ENCODE measurements around the gene SLC25A42.
"Not testable (repeated sequence)": the region's sequence is repeated elsewhere in the genome, so short reads cannot be mapped to it uniquely, and the experiment has no call there.

Gene SLC25A42

DNA sequence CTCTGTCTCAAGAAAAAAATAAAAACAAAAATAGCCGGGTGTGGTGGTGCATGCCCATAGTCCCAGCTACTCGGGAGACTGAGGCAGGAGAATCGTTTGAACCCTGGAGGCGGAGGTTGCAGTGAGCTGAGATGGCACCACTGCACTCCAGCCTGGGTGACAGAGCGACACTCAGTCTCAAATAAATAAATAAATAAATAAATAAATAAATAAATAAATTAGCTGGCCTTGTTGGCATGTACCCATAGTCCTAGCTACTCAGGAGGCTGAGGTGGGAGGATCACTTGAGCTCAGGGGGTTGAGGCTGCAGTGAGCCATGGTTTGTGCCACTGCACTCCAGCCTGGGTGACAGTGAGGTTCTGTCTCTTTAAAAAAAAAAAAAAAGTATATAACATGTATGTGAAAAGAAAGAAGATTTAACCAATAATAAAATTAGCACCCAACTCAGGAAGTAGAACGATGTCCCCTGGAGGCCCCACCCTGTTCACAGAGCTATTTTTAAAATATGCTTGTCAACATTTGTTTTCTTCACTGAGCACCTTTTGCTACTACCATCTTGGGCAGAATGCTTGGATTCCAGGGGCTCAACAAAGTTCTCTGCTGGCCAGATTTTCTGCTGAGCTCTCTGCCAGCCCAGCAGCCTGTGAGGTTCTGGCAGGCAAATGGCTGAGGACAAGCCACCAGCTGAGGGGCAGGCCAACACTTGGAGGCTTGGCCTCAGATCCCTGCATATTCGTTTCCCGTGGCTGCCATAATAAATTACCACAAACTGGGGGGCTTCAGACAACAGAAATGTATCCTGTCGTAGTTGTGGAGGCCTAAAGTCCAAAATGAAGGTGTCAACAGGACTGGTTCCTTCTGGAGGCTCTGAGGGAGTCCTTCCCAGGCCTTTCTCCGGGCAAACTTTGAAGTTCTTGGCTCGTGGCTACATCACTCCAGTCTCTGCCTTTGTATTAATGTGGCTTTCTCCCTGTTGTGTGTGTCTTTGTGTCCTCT is 5.2 kb downstream of the SLC25A42 start:
- no peak for DNase-seq (ENCODE audit: low read depth in 2 of 2)

DNA sequence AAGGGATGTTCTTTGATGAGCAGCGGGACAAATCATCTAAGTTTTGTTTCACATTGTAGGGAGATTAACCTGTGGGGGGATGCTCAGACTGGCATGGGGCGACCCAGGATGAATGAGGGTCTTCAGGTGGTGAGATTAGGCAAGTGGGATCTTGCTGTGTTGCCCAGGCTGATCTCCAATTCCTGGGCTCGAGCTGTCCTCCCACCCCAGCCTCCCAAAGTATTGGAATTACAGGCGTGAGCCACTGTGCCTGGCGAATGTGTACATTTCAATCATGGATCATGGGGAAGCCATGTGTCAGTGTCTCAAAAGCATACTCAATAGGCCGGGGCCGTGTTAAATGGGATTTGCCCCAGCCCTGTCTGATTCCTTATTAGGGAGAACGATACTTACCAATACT is 8.1 kb downstream of the SLC25A42 start:
- no peak for DNase-seq (ENCODE audit: low read depth in 2 of 2)

DNA sequence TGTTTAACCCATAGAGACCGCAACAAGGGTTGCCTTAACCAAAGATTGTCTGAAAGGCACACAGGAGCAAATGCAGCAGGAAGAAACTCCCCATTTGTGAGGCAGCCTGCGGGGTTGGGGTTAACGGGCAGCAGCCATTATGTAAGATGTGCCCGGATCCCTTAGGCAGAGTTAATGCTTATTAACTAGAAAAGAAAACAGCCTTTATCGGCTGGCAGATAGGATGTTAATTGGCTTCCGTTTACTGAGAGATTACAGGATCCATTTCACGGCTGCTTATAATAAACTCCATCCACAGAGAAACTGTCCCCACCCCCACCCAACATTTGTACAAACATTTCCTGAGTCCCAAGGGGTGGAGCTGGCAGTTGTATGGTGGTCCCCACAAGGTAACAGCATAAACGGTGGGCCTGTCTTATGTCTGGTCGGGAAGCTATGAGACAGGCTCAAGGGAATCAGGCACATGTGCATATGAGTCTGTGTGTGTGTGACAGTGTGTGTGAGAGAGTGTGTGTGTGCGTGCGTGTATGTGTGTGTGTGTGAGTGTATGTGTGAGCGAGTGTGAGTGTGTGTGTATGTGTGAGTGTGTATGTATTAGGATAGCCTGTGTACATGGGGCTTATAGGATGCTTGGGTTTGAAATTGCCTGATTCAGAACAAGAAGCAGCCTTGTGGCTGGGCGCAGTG is 10.5 kb downstream of the SLC25A42 start:
- no peak for DNase-seq (ENCODE audit: low read depth in 2 of 2)

DNA sequence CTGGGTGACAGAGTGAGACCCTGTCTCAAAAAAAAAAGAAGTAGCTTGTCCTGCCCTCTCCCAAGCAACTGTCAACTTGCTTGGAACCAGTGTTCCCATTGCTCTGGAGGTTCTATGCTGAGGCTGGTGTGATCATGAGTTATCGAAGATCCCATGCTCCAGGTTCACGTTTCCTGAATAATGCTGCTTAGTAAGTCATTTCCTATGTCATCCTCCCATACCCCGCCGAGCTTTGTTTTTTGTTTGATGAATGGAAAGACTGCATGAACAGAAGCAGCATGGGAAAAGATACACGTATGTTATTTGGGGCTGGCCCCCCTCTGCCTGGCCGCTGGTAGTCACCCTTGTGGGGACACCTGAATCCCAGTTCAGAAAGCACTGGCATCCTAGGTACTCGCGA is 11.3 kb downstream of the SLC25A42 start:
- no peak for DNase-seq (ENCODE audit: low read depth in 2 of 2)

DNA sequence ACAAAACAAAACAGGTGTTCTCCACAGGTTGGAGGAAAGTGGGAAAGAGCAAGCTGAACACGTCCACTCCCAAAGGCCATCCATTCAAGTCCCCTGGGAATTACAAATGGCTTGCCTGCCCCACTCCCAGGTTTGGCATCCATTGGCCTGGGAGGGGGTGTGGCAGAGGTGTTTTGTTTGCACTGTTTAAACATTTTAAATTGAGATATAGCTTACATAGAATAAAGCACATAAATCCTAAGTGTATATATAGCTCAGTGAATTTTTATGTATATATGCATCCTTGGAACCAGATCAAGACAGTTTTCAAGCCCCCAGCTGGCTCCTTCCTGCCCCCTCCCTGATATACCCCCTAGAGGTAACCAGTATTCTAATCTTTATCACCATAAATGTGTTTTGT is 12.7 kb downstream of the SLC25A42 start:
- no peak for DNase-seq (ENCODE audit: low read depth in 2 of 2)

DNA sequence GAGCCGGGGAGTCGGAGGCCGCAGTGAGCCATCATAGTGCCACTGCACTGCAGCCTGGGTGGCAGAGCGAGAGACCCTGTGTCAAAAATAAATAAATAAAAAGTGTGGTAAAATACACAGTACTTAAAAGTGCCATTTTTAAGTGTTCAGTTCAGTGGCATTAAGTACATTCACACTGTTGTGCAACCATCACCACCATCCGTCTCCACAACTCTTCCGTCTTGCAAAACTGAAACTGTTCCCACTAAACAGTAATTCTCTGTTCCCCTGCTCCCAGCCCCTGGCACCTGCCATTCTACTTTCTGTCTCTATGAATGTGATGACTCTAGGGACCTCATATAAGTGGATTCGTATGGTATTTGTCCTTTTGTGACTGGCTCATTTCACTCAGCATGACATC is 13.3 kb downstream of the SLC25A42 start:
- no peak for DNase-seq (ENCODE audit: low read depth in 2 of 2)

DNA sequence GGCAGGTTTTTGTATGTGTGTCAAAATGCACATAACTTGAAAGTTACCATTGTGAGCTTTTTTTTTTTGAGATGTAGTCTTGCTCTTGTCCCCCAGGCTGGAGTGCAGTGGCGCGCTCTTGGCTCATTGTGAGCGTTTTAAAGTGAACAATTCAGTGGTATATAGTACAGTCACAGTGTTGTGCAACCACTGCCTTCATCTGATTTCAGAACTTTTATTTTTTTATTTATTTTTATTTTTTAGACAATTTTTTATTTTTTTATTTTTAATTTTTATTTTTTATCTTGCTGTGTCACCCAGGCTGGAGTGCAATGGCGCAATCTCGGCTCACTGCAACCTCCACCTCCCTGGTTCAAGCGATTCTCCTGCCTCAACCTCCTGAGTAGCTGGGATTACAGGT is 15.0 kb downstream of the SLC25A42 start:
- DNase-seq (ENCODE audit: low read depth in 2 of 2), result no peak

DNA sequence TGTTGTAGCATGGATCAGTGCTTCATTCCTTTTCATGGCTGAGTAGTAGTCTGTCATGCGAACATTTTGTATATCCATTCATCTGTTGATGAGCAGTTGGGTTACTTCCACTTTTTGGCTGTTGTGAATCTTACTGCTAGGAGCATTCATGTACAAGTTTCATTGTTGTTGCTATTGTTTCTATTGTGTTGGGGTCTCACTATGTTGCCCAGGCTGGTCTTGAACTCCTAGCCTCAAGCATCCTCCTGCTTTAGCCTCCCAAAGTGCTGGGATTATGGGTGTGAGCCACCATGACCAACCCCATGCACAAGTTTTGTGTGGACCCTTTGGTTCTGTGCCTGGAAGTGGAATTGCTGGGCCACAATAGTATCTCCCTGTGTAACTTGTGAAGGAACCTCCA is 15.8 kb downstream of the SLC25A42 start:
- DNase-seq (ENCODE audit: low read depth in 2 of 2), result no peak

DNA sequence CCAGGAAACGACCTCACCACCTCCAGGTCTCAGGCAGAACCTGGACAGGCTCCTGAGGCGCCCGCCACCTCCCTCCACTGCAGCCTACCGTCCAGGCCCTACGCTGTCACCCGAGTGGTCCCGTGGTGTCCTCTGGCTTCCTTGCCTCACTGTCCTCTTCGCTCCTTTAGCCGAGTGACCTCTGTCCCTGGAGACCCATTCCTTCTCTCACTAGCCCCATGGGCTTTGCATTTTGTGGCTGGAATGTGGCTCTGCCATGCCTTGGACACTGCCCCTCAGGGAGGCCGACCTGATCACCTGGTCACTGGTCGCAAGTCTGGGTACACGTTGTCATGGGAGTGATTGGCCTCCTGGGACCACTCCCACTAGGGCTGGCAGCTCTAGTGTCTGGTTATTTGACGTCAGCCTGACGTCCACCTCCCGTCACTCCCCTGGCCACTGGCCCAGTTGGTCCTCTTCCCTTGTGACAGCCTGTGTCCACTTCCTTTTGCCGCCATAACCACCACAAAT is 17.9 kb downstream of the SLC25A42 start:
- no peak for DNase-seq (ENCODE audit: low read depth in 2 of 2)

DNA sequence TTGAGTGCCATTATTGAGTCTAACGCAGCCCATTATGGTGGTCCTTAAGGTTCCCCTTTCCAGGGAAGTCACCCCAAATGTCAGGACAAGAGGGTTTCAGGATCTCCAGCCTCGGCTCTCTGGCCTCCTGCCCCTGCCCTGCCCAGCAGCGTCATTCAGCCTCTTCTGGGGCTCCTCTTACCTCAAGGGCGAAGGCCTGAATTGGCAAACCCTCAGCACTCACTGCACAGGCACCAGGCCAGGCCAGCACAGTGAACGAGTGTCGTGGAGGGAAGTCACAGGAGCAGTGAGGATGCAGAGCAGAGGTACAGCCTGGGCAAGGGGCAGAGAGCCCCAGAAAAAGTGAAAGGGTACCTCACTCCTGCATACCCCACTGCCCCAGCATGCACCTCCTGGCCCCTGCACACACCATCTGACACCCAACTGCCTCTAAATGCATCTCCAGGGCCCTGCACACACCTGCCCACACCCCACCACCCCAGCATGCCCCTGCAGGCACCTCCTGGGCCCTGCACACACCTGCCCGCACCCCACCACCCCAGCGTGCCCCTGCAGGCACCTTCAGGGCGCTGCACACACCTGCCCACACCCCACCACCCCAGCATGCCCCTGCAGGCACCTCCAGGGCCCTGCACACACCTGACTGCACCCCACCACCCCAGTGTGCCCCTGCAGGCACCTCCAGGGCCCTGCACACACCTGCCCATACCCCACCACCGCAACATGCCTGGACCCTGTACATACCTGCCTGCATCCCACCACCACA is 19.8 kb downstream of the SLC25A42 start:
- no peak for DNase-seq (ENCODE audit: low read depth in 2 of 2)

DNA sequence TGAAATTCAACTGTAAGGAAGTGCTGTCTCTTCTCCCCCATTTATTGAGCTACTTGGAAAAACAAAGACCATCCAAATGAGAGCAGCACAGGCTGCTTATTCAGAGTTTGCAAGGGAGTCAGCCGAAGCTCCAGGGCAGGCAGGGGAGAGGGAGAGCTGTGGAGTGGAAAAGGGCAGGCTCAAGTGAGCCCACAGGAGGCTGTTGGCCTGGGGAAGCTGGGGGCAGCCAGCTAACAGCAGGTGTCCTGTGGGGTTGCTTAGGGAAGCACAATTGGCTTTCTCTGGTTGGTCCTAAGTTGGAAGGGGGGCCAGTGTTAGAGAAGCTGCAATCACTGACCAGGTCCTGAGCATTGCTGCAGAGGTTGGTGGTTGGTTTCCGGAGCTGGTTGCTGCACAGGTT is 23.9 kb downstream of the SLC25A42 start:
- no peak for DNase-seq (ENCODE audit: low read depth in 2 of 2)

DNA sequence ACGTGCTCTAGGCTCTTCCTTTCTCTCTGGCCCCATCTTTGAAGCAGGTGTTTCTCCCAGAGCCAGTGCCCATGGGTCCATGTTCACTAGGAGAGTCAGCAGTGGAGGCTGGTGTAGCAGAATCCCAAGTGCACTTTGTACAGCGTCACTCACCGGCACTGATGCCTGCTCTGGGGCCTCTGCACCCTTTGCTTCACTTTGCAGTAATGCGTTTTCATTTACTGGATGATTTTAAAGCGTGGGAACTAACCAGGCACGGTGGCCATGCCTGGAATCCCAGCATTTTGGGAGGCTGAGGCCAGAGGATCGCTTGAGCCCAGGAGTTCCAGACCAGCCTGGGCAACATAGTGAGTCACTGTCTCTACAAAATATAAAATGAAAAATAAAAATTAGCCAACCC is 30.7 kb downstream of the SLC25A42 start:
- DNase-seq (ENCODE audit: low read depth in 2 of 2), result no peak

DNA sequence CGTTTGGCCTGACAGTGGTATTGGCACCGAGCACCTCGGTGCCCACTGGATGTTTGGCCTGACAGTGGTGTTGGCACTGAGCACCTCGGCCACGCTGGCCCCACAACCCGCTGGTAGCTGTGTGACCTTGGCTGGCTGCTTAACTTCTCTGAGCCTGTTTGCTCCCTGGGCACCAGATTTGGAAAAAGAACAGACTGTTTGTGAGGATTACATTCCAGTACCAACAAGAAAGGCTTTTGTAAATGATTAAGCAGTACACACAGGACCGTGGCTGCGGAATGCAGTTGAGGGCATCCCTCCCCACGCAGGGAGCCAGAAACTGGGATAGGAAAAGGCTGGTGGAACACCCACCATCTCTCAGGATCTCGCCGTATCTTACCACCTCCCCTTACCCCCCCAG is 31.9 kb downstream of the SLC25A42 start:
- no peak for DNase-seq (ENCODE audit: low read depth in 2 of 2)

DNA sequence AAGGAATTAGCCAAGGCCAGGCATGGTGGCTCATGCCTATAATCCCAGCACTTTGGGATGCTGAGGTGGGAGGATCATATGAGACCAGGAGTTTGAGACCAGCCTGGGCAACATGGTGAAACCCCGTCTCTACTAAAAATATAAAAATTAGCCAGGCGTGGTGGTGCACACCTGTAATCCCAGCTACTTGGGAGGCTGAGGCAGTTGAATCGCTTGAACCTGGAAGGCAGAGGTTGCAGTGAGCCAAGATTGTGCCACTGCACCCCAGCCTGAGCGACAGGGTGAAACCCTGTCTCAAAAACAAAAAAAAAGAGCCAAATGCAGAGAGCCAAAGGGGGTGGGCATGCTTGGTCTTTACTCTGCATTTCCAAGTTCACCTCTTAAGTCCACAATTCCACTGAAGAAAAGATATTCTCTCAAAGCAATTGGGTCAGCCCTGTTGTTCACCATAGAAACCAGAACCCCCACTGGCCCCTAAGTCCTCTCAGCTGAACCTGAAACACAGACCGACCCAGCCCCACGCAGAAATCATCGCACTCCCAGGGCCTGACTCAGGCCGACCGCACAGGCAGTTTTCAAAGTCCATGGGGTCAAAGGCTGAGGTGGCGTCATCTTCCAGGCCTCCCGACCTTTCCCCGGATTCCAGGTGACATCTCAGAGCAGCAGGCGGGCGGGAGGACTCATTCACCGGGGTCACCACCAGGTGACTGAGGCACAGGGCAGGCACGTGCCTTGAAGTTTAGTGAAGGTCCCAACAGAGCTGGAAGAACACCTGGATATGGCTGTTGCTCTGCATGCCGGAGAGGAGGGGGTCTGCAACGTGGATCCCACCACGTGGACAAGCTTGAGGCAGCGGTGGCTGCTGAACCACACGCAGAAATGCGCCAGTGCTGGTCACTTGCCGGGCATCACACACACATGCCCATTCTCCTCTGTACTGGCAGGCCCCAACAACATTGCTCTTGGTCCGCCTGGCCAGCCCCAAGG is 33.1 kb downstream of the SLC25A42 start:
- DNase-seq (ENCODE audit: low read depth in 2 of 2), result no peak

DNA sequence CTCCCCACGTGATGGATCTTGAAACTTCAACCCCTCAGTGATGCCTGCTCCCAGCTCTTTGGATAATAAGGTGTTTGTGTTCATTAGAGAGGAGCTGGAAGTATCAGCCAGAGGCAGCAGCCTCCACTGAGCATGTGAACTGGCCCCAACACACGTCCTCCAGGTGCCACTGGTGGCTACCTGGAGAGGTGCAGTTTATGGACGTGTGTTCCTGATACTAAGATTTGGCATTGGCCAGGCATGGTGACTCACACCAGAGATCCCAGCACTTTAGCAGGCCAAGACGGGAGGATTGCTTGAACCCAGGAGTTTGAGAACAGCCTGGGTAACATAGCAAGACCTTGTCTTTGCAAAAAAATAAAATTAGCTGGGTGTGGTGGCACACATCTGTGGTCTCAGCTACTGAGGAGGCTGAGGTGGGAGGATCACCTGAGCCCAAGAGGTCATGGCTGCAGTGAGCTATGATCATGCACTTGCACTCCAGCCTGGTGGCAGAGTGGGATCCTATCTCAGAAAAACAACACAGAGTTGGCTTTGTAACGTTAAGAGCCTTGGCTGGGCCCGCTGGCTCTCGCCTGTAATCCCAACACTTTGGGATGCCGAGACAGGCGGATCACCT is 34.4 kb downstream of the SLC25A42 start:
- no peak for DNase-seq (ENCODE audit: low read depth in 2 of 2)

DNA sequence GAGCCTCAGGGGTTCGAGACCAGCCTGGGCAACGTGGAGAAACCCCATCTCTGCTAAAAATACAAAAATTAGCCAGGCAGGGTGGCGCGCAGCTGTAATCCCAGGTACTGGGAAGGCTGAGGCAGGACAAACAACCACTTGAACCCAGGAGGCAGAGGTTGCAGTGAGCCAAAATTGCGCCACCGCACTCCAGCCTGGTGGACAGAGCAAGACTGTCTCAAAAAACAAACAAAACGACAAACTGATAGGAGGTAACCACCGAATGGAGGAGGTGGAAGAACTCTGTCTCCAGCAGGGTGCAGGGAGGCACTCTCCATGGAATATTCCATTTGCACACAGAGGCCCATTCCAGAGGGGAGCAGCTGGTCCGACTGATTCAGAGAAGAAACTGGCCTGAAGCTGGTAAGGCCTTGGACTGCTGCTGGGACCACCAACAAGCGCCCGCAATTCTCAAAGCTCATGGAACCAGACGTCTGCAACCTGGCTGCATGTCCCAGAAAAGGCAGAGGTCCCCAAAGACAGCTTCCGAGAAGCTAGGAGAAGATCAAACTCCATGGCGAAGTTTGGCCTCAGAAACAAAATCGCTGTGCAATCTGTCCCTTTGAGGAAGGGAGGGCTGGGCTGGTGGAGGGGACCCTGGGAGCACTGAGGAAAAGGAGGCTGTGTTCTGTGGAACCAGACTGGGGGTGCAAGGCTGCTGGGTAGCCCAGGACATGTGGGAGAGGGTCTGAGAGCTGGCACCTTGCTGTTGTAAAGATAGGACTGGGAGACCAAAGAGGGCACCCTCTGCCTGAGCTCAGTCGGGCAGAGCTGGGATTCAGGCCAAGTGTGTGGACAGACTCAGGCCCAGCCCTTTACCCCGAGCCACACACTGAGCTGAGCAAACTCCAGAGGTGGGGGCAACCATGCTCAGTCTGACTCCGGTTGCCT is 35.2 kb downstream of the SLC25A42 start:
- DNase-seq (ENCODE audit: low read depth in 2 of 2), result no peak

DNA sequence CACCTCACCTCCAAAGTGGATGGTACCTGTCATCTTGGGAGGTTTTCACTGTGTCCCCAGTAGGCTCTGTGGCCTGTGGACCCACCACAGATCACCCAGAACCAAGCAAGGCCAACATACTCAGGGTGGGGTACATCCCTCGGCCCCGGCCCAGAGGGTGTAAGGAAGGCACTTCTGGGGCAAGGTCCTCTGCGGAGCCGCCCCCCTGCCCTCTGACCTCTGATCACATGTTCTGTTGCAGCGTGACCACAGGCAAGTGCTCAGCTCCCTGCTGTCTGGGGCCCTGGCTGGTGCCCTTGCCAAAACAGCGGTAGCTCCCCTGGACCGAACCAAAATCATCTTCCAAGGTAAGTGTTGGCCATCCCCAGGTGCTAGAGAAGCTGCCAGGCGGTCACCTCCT is 37.7 kb downstream of the SLC25A42 start:
- no peak for DNase-seq (ENCODE audit: low read depth in 2 of 2)

DNA sequence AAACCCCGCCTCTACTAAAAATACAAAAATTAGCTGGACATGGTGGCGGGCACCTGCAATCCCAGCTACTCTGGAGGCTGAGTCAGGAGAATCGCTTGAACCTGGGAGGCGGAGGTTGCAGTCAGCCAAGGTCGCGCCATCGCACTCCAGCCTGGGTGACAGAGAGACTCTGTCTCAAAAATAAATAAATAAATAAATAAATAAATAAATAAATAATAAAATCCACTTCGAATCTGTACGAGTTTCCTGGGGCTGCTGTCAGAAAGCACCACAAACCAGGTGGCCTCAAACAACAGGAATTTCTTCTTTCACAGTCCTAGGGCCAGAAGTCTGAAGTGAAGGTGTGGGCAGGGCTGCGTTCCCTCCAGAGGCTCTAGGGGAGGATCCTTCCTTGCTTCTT is 38.8 kb downstream of the SLC25A42 start:
- DNase-seq (ENCODE audit: low read depth in 2 of 2), result not testable (repeated sequence)

DNA sequence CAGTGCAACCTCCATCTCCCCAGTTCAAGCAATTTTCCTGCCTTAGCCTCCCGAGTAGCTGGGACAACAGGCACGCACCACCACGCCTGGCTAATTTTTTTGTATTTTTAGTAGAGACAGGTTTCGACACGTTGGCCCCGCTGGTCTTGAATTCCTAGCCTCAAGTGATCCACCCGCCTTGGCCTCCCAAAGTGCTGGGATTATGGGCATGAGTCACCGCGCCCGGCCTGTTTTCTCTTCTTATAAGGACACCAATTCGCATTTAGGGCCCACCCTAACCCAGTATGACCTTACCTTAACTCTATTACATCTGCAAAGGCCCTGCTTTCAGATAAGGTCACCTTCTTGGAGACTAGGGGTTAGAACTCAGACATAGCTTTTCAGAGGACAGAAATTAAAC is 39.4 kb downstream of the SLC25A42 start:
- DNase-seq (ENCODE audit: low read depth in 2 of 2), result no peak
